HG03442 (cell line): ENCODE data around the gene DRG2.

ENCODE experiments used
- ATAC-seq: cut with Tn5 transposase; IDR thresholded peaks from one replicate; pipeline ENCODE4 v1.9.1; 2021; ENCODE audit warnings: mild to moderate bottlenecking, moderate library complexity; ENCODE audit not compliant: unreplicated experiment

DRG2 gene

GRCh38 chr17:18141210-18141803 is 53.6 kb downstream of the DRG2 start:
- ATAC-seq, result no peak

DNA sequence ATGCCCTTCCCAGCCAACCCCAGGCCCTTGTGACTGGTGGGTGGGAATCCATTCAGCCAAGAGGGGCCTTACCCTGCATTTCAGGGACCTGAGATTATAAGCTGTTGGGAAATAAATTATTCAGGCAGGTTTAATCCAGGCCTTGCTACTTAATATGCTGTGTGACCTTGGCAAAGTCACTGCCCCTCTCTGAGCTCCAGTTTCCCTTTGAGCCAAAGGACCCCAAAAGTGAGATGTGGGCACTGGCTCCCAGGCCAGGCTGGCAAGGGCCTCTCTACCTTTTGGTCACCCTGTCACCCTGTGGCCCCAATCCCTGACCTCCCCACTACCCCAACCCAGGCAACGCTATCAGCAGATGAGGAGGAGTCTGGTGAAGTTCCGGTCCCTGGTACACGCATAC is 54.7 kb downstream of the DRG2 start:
- ATAC-seq, result no peak

DNA sequence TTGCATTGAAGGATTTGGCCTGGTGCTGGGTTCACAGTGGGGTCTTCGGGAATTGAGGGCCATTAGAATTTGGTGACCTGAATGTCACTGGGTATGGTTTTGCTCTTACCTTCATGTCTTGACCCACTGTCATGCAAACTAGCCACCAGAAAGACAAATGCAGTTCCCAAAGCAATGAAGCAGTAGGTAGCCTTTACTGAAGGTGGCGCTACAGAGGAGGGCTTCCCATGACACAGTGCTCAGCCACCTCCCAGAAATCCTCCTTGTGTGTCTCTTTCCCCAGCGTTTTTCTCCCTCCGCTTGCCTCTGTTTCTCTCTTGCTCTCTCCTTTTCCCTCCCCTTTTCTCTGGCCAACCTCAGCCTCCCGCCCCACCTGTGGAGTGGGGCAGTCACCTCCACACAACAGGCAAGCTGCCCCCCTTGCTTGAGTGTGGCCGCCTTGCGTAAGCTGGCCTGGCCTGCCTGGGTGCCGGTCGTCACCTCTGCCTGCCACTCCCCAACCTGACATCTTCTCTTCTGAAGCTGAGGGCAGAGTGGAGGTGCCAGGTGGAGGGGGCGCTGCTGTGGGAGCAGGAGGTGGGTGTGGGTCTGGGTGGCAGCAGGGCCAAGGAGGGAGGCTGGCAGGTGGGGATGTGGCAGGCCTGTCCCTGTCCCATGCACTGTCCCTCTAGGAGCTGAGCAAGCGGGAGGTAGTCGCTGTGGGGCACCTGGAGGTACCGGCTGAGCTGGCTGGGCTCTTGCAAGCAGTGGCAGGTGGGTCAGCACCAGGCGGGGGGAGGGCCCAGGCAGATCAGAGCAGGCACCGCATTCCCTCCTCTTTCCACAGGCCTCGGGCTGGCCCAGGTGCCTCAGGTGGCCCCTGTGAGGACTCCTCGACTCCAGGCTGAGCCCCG is 55.5 kb downstream of the DRG2 start:
- ATAC-seq, result no peak

- ATAC-seq, result no peak
These were observed 56.5 kb downstream of the DRG2 start for GRCh38 chr17:18144261-18144660.

DNA sequence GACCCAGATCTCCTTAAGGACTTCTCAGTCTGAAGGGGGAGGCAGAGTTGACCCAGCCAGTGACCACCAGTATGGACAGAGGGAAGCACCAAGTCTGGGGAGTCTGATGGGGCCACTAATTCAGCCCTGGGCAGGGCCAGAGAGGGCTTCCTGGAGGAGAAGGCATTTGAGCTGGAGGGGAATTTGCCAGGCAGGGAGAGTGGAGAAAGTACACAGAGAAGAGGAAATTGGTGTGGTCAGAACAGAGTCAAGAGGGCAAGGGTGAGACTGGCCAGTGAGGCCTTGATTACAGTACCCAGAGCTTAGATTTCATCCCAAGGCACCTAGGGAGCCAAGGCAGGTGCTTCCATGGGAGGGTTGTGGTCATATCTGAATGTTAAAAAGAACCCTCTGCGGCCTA is 57.1 kb downstream of the DRG2 start:
- ATAC-seq, result no peak

DNA sequence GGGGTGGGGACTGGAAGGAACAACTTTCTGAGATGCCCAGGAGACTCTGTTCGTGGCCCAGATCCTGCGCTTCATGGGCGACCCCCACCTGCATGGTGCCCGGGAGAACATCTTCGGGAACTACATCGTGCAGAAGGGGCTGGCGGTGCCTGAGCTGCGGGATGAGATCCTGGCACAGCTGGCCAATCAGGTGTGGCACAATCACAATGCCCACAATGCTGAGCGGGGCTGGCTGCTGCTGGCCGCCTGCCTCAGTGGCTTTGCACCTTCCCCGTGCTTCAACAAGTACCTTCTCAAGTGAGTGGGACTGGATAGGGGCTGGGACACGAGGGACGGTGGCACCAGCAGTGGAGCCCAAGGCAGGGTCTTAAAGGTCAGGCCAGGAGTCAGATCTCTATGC is 58.1 kb downstream of the DRG2 start:
- ATAC-seq, result no peak

DNA sequence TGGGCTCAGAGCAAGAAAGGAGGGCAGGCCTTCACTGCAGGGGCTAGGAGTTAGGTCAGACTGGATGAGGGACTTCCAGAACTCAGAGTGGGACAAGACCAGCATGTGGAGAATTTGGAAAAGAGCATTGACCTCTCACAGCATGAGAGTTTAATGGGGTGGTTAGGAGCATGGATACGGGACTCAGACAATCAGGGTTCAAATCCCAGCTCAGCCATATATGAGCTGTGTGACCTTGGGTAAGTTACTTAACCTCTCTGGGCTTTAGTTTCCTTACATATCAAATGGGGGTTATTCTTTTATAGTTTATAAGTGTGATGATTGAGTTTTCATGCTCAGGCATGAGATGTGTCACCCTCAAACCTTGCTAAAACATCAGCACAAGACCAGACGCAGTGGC is 58.5 kb downstream of the DRG2 start:
- no peak for ATAC-seq

GRCh38 chr17:18146980-18147379 is 59.2 kb downstream of the DRG2 start:
- no peak for ATAC-seq

GRCh38 chr17:18148586-18148985 is 60.8 kb downstream of the DRG2 start:
- no peak for ATAC-seq

GRCh38 chr17:18151290-18151689 is 63.5 kb downstream of the DRG2 start:
- no peak for ATAC-seq

DNA sequence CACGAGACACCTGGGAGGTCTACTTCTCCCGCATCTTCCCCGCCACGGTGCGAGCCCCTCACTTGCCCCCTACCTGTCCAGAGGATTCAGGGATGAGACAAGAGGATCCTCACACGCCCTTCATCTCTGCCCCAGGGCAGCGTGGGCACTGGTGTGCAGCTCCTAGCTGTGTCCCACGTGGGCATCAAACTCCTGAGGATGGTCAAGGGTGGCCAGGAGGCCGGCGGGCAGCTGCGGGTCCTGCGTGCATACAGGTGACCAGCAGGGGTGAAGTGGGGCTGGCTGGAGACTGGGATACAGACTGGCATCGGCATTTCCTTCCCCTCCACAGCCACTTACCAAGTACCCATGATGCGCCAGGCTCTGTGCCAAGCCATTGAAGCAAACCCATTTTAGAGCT is 67.4 kb downstream of the DRG2 start:
- no peak for ATAC-seq

- no peak for ATAC-seq
These were observed 68.6 kb downstream of the DRG2 start for GRCh38 chr17:18156171-18156975.

DNA sequence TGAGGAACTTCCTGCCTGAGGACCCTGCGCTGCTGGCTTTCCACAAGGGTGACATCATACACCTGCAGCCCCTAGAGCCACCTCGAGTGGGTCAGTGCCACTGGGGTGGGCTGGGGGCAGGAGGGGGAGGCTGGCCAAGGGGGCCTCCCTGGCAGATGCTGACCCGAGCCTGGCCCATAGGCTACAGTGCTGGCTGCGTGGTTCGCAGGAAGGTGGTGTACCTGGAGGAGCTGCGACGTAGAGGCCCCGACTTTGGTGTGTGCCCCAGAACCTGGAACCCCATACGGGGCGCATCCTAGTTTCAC is 69.2 kb downstream of the DRG2 start:
- no peak for ATAC-seq
